Measurements from ENCODE around the gene C2orf42. TPM values are rescaled to one million over a fixed set of nuclear protein-coding genes. Genes with fewer than 3 reads are reported as not detected.
"Not testable (repeated sequence)": the region's sequence is repeated elsewhere in the genome, so short reads cannot be mapped to it uniquely, and the experiment has no call there.

C2orf42 gene
- total RNA-seq, 1 experiment from 2014 or later: 6.8 TPM

- DNase-seq (ENCODE audit: low spot score): no peak
- in situ Hi-C loops (cut with HindIII; ENCODE audit: low sequenced_read_pairs): no loop called here
Observed at GRCh38 chr2:70113359-70114070, 77.3 kb downstream of the C2orf42 start.

- no peak for DNase-seq (ENCODE audit: low spot score)
- in situ Hi-C loops (cut with HindIII; ENCODE audit: low sequenced_read_pairs): no loop called here
Observed at GRCh38 chr2:70111752-70112591, 78.8 kb downstream of the C2orf42 start.

- in situ Hi-C loops (cut with HindIII; ENCODE audit: low sequenced_read_pairs); DNase-seq (ENCODE audit: low spot score): not testable (repeated sequence)
Observed at GRCh38 chr2:70110397-70110796, 80.4 kb downstream of the C2orf42 start.

GRCh38 chr2:70106138-70106537, 84.7 kb downstream of the C2orf42 start:
- in situ Hi-C loops (cut with HindIII; ENCODE audit: low sequenced_read_pairs); DNase-seq (ENCODE audit: low spot score): not testable (repeated sequence)

- DNase-seq (ENCODE audit: low spot score): peak; percentile 38
- in situ Hi-C loops (cut with HindIII; ENCODE audit: low sequenced_read_pairs): no loop called here
Observed at GRCh38 chr2:70104231-70105111, 86.3 kb downstream of the C2orf42 start.

GRCh38 chr2:70103531-70104061, 87.2 kb downstream of the C2orf42 start:
- DNase-seq (ENCODE audit: low spot score): no peak
- in situ Hi-C loops (cut with HindIII; ENCODE audit: low sequenced_read_pairs): no loop called here

GRCh38 chr2:70102323-70102905, 88.4 kb downstream of the C2orf42 start:
- in situ Hi-C loops (cut with HindIII; ENCODE audit: low sequenced_read_pairs); DNase-seq (ENCODE audit: low spot score): not testable (repeated sequence)

- in situ Hi-C loops (cut with HindIII; ENCODE audit: low sequenced_read_pairs); DNase-seq (ENCODE audit: low spot score): not testable (repeated sequence)
Observed at GRCh38 chr2:70101686-70102085, 89.1 kb downstream of the C2orf42 start.

- in situ Hi-C loops (cut with HindIII; ENCODE audit: low sequenced_read_pairs): no loop called here
- DNase-seq (ENCODE audit: low spot score): no peak
Observed at GRCh38 chr2:70101174-70101573, 89.6 kb downstream of the C2orf42 start.

Other genes starting within 250 kb of the C2orf42 start
- 0.55 and 1.3 TPM in 2 replicates for gene ASPRV1, start 229.4 kb downstream of the C2orf42 start, total RNA-seq (2014; rRNA removed; shearing (Covaris generic))
- 150 and 167 TPM in 2 replicates for gene PCBP1, start 103.5 kb downstream of the C2orf42 start, total RNA-seq (2014; rRNA removed; shearing (Covaris generic))
- 98.9 and 99.1 TPM in 2 replicates for gene TIA1, start 57.6 kb upstream of the C2orf42 start, total RNA-seq (2014; rRNA removed; shearing (Covaris generic))
- 8.1 and 18.8 TPM in 2 replicates for gene PCYOX1, start 67.1 kb upstream of the C2orf42 start, total RNA-seq (2014; rRNA removed; shearing (Covaris generic))
- 238 and 239 TPM in 2 replicates for gene SNRPG, start 102.7 kb upstream of the C2orf42 start, total RNA-seq (2014; rRNA removed; shearing (Covaris generic))
- gene FAM136A, start 111.0 kb upstream of the C2orf42 start, total RNA-seq (2014; rRNA removed; shearing (Covaris generic)): 95.8 and 102 TPM in 2 replicates

Data from G401 (cell line).